CD14-positive monocyte (primary cell): ENCODE data around the gene PIEZO2. TPM values are rescaled to one million over a fixed set of nuclear protein-coding genes. Genes with fewer than 3 reads are reported as not detected.

Source experiments
- DNase-seq, 3 donors: peaks; one replicate each; pipeline ENCODE4 v3.0.0-alpha.2; 2011 to 2022
- H2AFZ ChIP-seq: 2 replicates; pipeline ENCODE4 v1.6.0; 2012; ENCODE audit warnings: mild to moderate bottlenecking, low read depth, low read length, inconsistent platforms; ENCODE audit not compliant: insufficient read depth, poor library complexity, severe bottlenecking
- H3K27ac ChIP-seq, 2 donors: 1 replicate in 1 of 2; 2 replicates in 1 of 2; pipeline ENCODE4 v1.5.1; 2012 to 2013; ENCODE audit warnings: low read length in 2 of 2, control low read depth in 1 of 2, inconsistent platforms in 1 of 2, low read depth in 1 of 2, mild to moderate bottlenecking in 1 of 2
- H3K27me3 ChIP-seq, 2 donors: one replicate each; pipeline versions ENCODE4 v1.6.0 to v1.6.1; 2011 to 2013; ENCODE audit warnings: low read length in 2 of 2; ENCODE audit not compliant: control insufficient read depth in 2 of 2, insufficient read depth in 2 of 2
- H3K36me3 ChIP-seq, 2 donors: replicated peaks in 1 of 2; 1 replicate in 1 of 2; 2 replicates in 1 of 2; pipeline versions ENCODE4 v1.5.1 to v1.6.1; 2012 to 2013; ENCODE audit warnings: low read length in 2 of 2, control low read depth in 1 of 2, inconsistent platforms in 1 of 2, mild to moderate bottlenecking in 1 of 2; ENCODE audit not compliant: insufficient read depth in 2 of 2, control insufficient read depth in 1 of 2
- H3K4me1 ChIP-seq, 2 donors: 1 replicate in 1 of 2; 2 replicates in 1 of 2; pipeline versions ENCODE4 v1.5.1 to v1.6.1; 2012 to 2013; ENCODE audit warnings: low read length in 2 of 2, control low read depth in 1 of 2, inconsistent platforms in 1 of 2, mild to moderate bottlenecking in 1 of 2, moderate library complexity in 1 of 2; ENCODE audit not compliant: insufficient read depth in 2 of 2, control insufficient read depth in 1 of 2
- H3K4me2 ChIP-seq: replicated peaks from 2 replicates; pipeline ENCODE3; 2012; ENCODE audit warnings: low read length, moderate library complexity, mild to moderate bottlenecking; ENCODE audit not compliant: poor library complexity, severe bottlenecking; ENCODE audit errors: extremely low read depth
- H3K4me3 ChIP-seq, 3 experiments: fragments of 200-600 bp in 1 of 3; sonication (generic) in 1 of 3; replicated peaks in 1 of 3; 1 replicate in 2 of 3; 2 replicates in 1 of 3; pipeline ENCODE4 v1.5.1; 2011 to 2013; ENCODE audit warnings: low read length in 3 of 3, mild to moderate bottlenecking in 3 of 3, control low read depth in 2 of 3, low read depth in 2 of 3, inconsistent platforms in 1 of 3, moderate library complexity in 1 of 3
- H3K79me2 ChIP-seq: 2 replicates; pipeline ENCODE4 v1.6.0; 2012; ENCODE audit warnings: mild to moderate bottlenecking, control low read depth, inconsistent platforms, low read length, moderate library complexity; ENCODE audit not compliant: insufficient read depth
- H3K9ac ChIP-seq: 2 replicates; pipeline ENCODE4 v1.6.0; 2017; ENCODE audit warnings: low read length, mild to moderate bottlenecking; ENCODE audit not compliant: insufficient read depth, poor library complexity, severe bottlenecking
- H3K9me3 ChIP-seq, 2 donors: replicated peaks in 1 of 2; 1 replicate in 1 of 2; 2 replicates in 1 of 2; pipeline versions ENCODE4 v1.5.1 to v1.6.1; 2012 to 2013; ENCODE audit warnings: low read length in 2 of 2, control low read depth in 1 of 2; ENCODE audit not compliant: control insufficient read depth in 1 of 2, insufficient read depth in 1 of 2
- H4K20me1 ChIP-seq: 2 replicates; pipeline ENCODE4 v1.6.0; 2012; ENCODE audit warnings: mild to moderate bottlenecking, low read length, control low read depth, moderate library complexity; ENCODE audit not compliant: insufficient read depth
- H3K27ac Mint-ChIP-seq, 7 donors: one replicate each; pipeline ENCODE4 v1.8.0; 2020; ENCODE audit warnings: mild to moderate bottlenecking in 7 of 7, mixed read lengths in 7 of 7, moderate library complexity in 6 of 7, inconsistent platforms in 2 of 7
- H3K27me3 Mint-ChIP-seq, 3 donors: one replicate each; pipeline ENCODE4 v1.8.0; 2021 to 2022; ENCODE audit warnings: low read depth in 3 of 3, mild to moderate bottlenecking in 3 of 3, mixed read lengths in 3 of 3, moderate library complexity in 3 of 3, inconsistent platforms in 1 of 3
- H3K36me3 Mint-ChIP-seq, 2 donors: one replicate each; pipeline ENCODE4 v1.8.0; 2020; ENCODE audit warnings: mixed read lengths in 2 of 2, inconsistent platforms in 1 of 2, mild to moderate bottlenecking in 1 of 2
- H3K4me1 Mint-ChIP-seq: one replicate; pipeline ENCODE4 v1.8.0; 2020; ENCODE audit warnings: mild to moderate bottlenecking, mixed read lengths
- H3K4me3 Mint-ChIP-seq, 2 donors: one replicate each; pipeline ENCODE4 v1.8.0; 2020; ENCODE audit warnings: mild to moderate bottlenecking in 2 of 2, mixed read lengths in 2 of 2, moderate library complexity in 1 of 2
- H3K9me3 Mint-ChIP-seq, 7 donors: one replicate each; pipeline ENCODE4 v1.8.0; 2020 to 2022; ENCODE audit warnings: mixed read lengths in 7 of 7, mild to moderate bottlenecking in 6 of 7, moderate library complexity in 6 of 7, inconsistent platforms in 2 of 7
- WGBS: methylation state at CpG from one replicate; pipeline ENCODE4 v1.1.5; 2013; ENCODE audit warnings: missing lambda C conversion rate; ENCODE audit not compliant: insufficient coverage; 5-methylcytosine and 5-hydroxymethylcytosine counted together
- intact Hi-C, 2 donors: fragments of 100-400 bp; cut with micrococcal nuclease; formaldehyde crosslinking; loops; one replicate each; pipeline versions ENCODE4 v1.15.0 to v1.15.1; 2023
- polyA plus RNA-seq, 3 donors: library from polyadenylated mRNA; depleted of rRNA in 1 of 3; unstranded in 2 of 3; stranded (reverse) in 1 of 3; fragments of 300-500 nt in 2 of 3; fragments of >200 nt in 1 of 3; fragmentation: Illumina TruSeq in 2 of 3; gene quantifications; 1 replicate in 2 of 3; 2 replicates in 1 of 3; pipeline ENCODE4 v1.2.3, GENCODE V29; 2012 to 2021
- TF ChIP-seq, protein P1 (sequence below): fragments of 200-600 bp; IDR thresholded peaks from one replicate; pipeline ENCODE4 v1.8.0; 2022; ENCODE audit warnings: antibody characterized with exemption, mild to moderate bottlenecking

Gene PIEZO2
- polyA plus RNA-seq, 3 donors, result not detected

DNA sequence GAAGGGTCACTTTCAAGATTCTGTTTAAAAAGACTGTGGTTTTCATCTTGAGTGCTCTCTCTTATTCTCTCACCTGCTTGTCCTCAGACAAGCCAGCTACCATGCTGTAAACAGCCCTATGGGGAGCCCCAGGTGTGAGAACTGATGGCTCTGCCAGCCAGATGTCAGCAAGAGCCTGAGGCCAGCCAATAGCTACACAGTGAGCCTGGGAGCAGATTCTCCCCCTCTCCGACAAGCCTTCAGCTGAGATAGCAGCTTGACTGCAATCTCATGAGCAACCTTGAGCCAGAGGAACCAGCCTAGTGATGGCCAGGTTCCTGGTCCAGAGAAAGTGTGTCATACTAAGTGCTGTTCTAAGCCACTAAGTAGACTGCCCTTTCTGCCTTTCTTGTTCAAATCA is 351.5 kb downstream of the PIEZO2 start:
- TF ChIP-seq, protein P1, sequence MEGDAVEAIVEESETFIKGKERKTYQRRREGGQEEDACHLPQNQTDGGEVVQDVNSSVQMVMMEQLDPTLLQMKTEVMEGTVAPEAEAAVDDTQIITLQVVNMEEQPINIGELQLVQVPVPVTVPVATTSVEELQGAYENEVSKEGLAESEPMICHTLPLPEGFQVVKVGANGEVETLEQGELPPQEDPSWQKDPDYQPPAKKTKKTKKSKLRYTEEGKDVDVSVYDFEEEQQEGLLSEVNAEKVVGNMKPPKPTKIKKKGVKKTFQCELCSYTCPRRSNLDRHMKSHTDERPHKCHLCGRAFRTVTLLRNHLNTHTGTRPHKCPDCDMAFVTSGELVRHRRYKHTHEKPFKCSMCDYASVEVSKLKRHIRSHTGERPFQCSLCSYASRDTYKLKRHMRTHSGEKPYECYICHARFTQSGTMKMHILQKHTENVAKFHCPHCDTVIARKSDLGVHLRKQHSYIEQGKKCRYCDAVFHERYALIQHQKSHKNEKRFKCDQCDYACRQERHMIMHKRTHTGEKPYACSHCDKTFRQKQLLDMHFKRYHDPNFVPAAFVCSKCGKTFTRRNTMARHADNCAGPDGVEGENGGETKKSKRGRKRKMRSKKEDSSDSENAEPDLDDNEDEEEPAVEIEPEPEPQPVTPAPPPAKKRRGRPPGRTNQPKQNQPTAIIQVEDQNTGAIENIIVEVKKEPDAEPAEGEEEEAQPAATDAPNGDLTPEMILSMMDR, result no peak
- Mint-ChIP-seq H3K27ac (no peak overlapping the region), H3K9me3 (peaks cover 0 to 5% (median 0%) of the 10 kb centered on the region in 7 donors), H3K4me3 (no peak overlapping the region), H3K4me1 (peaks cover 9% of the 10 kb centered on the region), H3K36me3 (no peaks in the 10 kb centered on the region), H3K27me3 (peaks cover 0 to 1% (median 0%) of the 10 kb centered on the region in 3 donors)
- H3K4me2 ChIP-seq, result no peak overlapping the region
- no peaks in the 10 kb centered on the region for H3K27me3 ChIP-seq
- no peaks in the 10 kb centered on the region for H4K20me1 ChIP-seq
- no peak overlapping the region for H3K27ac ChIP-seq
- no CpG with 5 or more reads among the region's 1 CpG for WGBS
- no peaks in the 10 kb centered on the region for H3K9me3 ChIP-seq
- H3K4me3 ChIP-seq, result no peak overlapping the region
- H3K36me3 ChIP-seq, result no peaks in the 10 kb centered on the region
- no peak overlapping the region for H2AFZ ChIP-seq
- H3K9ac ChIP-seq, result no peak overlapping the region
- H3K79me2 ChIP-seq, result no peaks in the 10 kb centered on the region
- DNase-seq, result no peak
- peaks cover 1 to 2% of the 10 kb centered on the region in 2 donors for H3K4me1 ChIP-seq
- intact Hi-C loops, result no loop called here

DNA sequence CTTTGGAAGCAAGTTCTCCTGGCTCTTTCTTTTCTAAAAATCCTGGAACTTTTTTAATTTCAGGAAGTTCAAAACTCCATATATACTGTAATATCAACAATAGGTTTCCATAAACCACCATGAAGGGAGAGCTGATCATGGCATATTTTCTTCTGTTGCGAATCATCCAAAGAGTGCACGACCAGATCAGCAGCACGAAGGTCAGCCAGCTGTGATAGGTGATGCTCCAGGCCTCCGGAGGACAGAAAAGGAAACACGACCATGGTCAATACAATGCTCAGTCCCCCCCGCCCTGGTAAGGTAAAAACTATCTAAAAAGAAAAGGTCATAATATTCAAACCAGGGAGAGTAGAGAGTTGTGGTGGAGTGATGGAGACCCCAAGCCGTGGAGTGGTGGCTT is 354.6 kb downstream of the PIEZO2 start:
- Histone ChIP-seq H3K36me3 (no peaks in the 10 kb centered on the region), H3K4me2 (no peak overlapping the region), H3K4me3 (no peak overlapping the region), H4K20me1 (no peaks in the 10 kb centered on the region), H3K9ac (no peak overlapping the region), H3K27ac (no peak overlapping the region), H3K9me3 (no peaks in the 10 kb centered on the region), H3K79me2 (no peaks in the 10 kb centered on the region), H3K4me1 (peaks cover 30 to 31% of the 10 kb centered on the region in 2 donors), H3K27me3 (no peaks in the 10 kb centered on the region), H2AFZ (no peak overlapping the region)
- Mint-ChIP-seq H3K27me3 (peaks cover 0 to 1% (median 0%) of the 10 kb centered on the region in 3 donors), H3K27ac (no peak overlapping the region), H3K9me3 (peaks cover 0 to 5% (median 0%) of the 10 kb centered on the region in 7 donors), H3K36me3 (no peaks in the 10 kb centered on the region), H3K4me1 (peaks cover 33% of the 10 kb centered on the region), H3K4me3 (no peak overlapping the region)
- no peak for DNase-seq
- intact Hi-C loops, result no loop called here
- TF ChIP-seq, protein P1, result no peak
- 92% methylated on average over 3 of the region's 7 CpGs for WGBS
